ENCODE measurements around the gene RAF1.
A peak's percentile ranks its signal among the peaks of the same experiment; 100 is the strongest.
"Not testable (repeated sequence)": the region's sequence is repeated elsewhere in the genome, so short reads cannot be mapped to it uniquely, and the experiment has no call there.

The RAF1 gene
- 102 to 166 (median 132) reads per million in 17 experiments for total RNA-seq

DNA sequence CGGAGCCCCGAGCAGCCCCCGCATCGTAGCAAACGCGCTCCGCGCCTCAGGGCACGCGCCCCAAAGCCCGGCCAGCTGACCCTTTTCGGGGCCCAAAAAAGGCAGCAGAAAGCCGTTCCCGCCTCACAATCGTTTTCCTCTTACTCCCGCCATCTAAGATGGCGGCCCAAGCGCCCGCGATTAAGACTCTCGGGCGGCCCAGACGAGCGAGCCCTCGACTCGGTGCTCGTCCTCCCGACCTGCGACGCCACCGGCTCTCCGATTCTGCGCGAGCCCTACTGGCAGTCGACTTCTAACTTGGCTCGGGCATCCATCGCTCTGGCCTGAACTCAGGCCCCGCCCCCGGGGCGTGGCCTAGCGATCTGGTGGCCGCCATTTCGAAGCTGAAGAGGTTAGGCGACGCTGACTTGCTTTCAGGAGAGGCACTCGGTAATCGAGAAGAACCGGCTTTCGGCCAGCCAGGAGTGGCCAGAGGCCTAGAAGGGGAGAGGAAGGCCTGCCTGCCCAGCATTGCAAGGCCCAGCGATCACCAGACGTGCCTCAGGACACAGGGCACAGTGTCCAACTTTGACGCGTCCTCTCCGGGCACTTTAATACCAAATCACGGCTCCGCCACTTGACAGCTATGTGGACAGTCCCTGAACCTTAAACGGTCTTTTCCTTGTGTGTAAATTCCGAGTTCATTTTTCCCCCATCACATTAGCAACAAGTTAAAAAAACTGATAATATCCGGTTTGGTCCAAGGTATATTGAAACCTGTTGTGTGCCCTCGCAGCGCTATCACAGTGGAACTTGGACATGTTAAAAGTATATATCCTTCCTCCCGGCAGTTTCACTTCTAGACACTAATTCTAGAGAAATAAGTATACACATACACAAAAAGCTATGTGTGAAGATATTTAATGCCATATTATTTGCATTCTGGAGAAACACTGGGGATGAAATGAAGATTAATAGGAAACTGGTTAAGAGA, at the start of gene RAF1:
Gene RAF1 (minus strand): TSS at position 182 of the 973 bp plus-strand sequence. CDS start 45,396 bp downstream, outside the sequence.
- DNase-seq, result peak; percentile 99 to 100 (median 99)

DNA sequence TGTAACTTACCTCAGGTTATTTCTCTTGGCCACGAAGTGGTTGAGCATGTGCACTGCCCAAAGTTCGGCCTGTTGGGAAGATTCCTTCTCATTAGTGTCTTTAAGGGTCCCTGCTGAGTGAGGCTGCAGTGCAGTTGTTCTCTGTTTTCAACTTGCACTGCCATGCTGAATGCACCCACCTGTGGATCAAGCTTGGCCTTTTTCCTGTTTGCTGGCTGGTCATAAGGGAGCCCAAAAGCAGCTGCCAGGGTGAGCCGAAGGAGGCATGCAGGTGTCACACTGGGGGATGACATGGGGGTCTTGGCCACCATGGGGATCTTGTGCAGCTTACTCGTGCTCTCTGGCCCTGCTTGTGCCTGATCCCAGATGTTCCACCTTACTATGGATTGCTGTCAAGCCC, 46.1 kb upstream of the RAF1 start:
- DNase-seq, result no peak

DNA sequence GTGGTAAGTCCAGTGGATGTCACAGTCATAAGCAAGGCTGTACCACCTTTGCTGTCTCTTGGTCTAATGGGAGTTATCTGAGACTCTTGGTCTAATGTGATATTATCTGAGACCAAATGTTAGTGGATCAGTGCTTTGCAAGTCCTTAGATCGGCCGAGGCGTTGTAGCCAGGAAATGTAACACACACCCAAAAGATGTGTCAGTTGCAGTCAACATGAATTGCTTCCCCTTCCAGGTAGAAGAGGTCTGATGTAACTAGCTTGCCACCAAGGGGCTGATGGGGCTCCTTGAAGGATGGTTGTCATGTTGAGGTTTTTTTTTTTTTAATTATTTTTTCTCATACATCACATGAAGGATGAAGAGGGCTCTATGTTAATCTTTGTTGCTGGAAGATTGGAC, 45.4 kb upstream of the RAF1 start:
- no peak for DNase-seq

DNA sequence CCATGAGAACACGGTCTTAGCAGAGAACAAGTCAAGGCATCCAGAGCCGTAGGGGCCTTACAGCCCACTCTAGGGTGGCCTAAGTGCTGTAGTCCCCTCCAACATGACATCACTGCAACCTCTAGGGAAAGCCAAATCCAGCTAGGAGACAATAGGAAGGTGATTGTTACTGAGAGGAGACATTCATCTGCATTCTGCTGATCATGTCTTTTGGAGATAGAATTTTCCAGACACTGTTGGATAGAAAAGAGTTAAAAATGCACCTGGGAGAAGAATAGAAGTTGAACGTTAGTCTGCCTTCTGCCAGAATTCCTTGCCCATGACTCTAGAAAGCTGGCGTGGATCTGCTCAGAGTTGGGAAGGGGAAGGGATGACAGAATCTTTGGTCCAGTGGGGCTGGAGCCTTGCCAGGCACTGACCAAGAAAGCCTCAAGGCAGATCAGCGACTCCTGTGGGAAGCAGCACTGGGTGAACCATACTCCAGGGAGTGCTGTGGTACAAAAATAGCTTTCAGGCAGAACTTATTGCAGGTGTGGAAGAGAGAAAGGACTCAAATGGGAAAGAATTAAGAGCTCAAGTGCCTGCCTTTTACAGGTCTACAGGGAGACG, 44.8 kb upstream of the RAF1 start:
- no peak for DNase-seq

DNA sequence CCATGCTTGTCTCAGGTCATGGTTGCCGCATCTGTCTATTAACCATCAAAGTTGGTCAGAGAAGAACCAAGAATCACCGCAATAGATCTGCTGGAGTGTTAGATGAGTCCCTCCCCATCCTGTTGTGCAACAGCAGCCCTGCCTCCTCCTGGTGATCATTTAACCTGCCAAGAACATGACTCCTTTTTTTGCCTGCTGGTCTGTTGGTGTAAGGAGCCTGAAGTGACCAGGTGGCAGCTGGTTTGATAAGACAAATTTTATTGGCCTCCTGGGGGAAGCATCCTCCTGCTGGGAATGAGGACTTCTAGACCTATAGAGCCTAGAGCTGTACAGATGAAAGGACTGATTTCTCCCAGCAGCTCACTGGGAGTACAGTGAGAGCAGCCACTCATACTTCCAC, 43.5 kb upstream of the RAF1 start:
- no peak for DNase-seq

DNA sequence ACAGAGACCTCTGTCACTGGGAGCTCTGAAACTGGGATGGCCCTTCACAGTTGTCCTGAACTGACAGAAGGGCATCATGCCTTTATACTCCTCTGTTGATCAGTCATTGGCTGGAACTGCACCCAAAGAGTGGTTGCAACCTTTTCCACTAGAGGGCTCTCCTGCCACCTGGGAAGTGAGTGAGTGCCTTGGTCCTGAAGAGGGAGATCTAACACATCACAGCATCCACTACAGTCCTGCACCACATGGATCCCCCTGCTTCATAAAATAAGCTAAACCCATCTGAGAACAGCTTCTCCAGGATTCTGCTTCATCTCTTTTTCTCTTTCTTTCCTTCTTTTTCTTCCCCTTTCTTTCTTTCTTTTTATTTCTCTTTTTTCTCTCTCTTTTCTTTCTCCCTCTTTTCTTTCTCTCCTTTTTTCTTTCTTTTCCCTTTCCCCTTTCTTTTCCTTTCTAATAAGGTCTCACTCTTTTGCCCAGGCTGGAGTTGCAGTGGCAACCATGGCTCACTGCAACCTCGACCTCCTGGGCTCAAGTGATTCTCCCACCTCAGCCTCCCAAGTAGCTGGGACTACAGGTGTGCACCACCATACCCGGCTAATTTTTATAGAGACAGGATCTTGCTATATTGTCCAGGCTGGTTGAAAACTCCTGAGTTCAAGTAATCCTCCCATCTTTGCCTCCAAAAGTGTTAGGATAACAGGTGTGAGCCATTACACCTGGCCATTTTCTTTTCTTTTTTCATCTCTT, 42.8 kb upstream of the RAF1 start:
- peak; percentile 81 to 88 (median 86) for DNase-seq

DNA sequence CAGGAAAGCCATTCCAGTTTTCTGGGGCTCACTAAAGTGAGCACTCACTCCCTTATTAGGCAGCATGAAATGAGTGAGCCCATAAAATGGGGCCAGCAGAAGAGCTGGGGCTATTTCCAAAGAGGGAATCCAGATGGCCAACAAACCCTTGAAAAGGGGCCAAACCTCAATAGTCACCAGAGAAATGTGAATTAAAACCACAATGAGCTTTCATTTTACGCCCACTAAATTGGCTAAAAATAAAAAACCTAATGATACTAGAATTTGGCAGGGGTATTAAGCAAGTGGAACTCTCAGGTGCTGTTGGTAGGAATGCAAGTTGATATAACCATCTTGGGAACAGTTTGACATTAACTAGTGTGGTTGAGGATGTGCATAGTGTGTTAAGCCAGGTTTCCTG, 42.1 kb upstream of the RAF1 start:
- DNase-seq, result no peak

DNA sequence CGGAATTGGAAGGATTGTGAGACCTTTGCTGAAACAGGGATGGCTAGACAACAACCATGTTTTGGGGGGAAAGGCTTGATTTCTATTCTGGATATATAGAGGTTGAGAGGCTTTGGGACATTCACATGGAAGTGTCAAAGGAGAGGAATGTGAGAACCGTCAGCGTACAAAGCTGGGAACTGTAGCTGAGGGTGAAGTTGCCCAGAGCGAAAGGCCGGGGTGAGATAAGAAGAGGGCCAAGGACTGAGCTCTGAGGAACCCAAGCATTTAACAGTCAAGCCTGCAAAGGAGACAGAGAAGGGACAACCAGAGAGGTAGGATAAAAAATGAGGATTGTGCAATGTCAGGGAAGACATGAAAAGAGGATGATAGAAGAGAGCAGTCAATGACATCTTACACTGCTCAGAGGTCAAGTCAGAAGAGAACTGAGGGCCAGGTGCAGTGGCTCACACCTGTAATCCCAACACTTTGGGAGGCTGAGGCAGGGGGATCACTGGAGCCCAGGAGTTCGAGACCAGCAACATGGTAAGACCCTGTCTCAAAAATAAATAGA, 41.5 kb upstream of the RAF1 start:
- no peak for DNase-seq

DNA sequence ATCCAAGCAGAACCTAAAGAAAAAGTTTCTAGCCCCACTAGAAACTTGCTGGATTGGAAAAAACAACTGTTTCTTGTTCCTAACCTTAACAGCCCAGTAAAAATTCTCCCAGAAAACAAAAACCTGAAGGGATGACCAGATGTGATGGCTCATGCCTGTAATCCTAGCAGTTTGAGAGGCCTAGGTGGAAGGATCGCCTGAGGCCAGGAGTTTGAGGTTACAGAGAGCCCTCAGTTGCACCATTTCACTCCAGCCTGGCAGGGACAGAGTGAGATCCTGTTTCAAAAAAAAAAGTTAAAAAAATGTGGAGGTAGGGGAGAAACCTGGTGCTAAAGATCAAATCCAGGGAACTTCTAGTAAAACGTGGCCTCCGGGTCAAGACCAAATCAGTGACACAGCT, 38.6 kb upstream of the RAF1 start:
- no peak for DNase-seq

DNA sequence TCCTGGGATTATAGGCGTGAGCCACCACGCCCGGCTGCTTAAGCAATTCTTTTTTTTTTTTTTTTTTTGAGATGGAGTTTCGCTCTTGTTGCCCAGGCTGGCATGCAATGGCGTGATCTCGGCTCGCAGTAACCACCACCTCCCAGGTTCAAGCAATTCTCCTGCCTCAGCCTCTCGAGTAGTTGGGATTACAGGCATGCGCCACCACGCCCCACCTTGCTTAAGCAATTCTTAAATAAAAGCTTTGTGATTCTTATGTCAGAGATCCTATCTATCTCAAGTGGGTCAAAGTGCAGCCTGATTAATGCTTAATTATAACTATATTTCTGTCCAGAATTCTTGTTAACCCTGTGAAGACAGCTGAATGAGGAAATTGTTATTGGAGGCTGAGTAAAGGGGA, 37.7 kb upstream of the RAF1 start:
- DNase-seq, result not testable (repeated sequence)

DNA sequence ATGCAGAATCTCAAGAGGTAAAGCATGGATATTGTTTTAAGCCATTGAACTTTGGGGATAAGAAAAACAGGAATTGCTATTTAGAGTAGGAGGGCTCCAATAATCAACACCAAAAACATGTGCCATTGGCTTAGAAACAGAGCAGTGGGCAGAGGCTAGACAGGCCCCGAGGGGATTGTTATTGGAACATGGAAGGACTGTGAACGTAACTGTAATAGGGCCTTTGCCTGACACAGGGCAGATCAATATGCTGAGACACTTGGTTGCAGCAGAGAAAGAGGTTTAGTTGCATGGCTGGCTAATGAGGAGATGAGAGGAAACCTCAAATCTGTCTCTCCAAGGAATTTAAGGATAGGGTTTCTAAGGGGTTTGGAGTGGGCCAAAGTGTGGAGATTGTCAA, 36.9 kb upstream of the RAF1 start:
- no peak for DNase-seq

DNA sequence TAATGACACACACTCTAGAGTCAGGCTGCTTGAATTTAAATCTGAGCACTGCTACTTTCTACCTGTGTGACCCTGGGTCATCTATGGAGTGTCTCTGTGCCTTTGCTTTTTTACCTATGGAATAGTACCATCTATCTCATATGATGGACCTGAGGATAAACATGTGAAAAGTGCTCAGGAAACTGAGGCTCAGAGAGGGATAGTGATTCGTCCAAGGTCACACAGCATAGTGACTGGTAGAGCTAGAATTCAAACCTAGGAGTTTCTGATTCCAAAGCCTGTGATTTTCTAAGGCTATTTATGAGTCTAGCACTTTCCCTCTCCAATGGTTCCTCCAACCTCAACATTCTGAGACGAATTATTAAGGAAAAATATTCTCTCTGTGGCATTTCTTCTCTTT, 32.0 kb upstream of the RAF1 start:
- DNase-seq, result no peak

DNA sequence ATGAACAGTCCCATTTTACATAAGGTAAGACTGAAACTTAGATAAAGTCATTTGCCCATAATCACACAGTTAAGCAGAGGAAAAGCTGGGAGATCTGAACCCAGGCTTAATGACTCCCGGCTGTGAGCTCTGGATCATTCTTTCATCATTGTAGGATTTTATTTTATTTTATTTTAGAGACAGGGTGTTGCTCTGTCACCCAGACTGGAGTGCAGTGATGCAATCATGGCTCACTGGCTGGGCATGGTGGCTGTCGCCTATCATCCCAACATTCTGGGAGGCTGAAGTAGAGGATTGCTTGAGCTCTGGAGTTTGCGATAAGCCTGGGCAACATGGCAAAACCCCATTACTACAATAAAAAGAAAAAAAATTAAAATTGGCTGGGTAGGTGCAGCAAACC, 31.2 kb upstream of the RAF1 start:
- DNase-seq, result no peak

DNA sequence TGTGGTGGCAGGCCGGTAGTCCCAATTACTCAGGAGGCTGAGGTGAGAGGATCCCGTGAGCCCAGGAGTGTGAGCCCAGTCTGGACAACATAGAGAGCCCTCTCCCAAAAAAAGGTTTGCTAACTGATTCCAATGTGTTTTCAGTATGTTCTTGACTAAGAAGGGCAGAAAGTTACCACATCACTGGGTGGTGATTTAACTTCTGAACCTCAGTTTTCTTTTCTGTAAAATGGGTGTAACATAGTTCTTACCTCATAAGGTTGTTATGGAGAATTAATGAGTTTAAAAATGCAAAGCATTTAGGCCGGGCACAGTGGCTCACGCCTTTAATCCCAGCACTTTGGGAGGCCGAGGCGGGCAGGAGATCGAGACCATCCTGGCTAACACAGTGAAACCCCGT, 28.5 kb upstream of the RAF1 start:
- DNase-seq, result no peak

DNA sequence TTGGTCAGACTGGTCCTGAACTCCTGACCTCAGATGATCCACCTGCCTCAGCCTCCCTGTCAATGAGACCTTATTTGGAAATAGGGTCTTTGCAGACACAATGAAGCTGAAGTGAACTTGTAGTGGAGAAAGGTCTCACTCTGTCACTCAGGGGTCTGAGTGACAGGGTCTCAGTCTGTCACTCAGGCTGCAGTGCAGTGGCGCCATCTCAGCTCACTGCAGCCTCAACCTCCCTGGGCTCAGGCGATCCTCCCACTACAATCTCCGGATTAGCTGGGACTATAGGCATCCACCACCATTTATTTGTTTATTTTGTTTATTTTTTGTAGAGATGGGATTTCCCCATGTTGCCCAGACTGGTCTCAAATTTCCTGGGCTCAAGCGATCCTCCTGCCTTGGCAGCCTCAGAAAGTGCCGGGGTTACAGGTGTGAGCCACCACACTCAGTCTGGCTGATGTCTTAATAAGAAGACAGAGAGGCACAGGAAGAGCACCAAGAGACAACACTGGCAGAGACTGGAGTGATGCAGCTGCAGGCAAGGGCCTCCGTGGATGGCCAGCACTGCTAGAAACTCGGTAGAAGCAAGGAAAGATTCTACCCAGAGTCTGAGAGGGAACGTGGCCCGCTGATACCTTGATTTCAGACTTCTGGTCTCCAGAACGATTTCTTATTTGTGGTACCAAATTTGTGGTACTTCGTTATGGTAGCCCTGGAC, 26.2 kb upstream of the RAF1 start:
- no peak for DNase-seq

DNA sequence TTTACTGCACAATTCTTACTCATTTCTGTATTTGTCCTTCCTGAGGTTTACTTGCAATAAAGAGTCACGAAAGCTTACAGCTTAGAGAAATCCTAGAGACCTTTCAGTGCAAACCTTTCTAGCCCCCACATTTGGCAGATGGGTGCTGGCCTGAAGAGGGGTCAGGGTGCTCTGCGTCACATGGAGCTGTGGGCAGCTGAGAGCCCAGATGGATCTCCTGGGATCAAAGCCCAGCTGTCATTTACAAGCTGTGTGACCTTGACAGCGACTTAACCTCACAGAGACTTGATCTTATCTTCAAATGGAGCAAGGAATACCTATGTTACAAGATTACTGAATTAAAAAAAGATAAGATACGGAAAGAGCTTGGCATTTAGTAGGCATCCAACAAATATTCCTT, 24.0 kb upstream of the RAF1 start:
- no peak for DNase-seq

DNA sequence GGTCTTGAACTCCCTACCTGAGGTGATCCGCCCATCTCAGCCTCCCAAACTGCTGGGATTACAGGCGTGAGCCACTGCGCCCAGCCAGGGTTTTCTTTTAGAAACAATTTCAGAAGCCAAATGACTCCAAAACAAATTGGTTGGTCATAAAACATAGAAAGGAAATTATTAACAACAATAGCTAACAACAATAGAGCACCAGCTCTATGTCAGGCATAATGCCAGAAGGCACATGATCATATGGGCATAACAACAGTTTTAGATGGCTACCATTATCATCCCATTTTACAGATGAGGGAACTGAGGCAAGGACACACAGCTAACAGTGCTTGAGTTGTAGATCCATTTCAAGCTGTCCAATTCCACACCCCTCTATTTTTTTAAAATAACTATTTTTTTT, 22.2 kb upstream of the RAF1 start:
- no peak for DNase-seq

DNA sequence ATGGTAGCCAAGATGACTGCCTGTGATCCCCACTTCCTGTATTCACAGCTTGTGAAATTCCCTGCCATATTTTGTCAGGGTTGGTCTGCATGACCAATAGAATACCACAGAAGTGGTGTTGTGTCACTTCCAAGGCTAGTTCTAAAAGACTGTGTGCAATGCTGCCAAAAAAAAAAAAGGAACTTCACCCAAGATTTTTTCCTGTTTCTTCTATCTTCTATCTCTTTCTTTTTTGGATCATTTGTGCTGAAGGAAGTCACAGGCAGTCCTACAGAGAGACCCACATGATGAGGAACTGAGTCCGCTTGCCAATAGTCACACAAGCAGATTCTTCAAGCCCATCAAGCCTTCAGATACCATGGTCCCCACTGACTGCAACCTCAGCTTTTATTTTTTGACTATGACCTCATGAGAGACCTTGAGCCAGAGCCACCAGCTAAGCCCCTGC, 18.1 kb upstream of the RAF1 start:
- DNase-seq, result peak; percentile 85 to 97 (median 92)

DNA sequence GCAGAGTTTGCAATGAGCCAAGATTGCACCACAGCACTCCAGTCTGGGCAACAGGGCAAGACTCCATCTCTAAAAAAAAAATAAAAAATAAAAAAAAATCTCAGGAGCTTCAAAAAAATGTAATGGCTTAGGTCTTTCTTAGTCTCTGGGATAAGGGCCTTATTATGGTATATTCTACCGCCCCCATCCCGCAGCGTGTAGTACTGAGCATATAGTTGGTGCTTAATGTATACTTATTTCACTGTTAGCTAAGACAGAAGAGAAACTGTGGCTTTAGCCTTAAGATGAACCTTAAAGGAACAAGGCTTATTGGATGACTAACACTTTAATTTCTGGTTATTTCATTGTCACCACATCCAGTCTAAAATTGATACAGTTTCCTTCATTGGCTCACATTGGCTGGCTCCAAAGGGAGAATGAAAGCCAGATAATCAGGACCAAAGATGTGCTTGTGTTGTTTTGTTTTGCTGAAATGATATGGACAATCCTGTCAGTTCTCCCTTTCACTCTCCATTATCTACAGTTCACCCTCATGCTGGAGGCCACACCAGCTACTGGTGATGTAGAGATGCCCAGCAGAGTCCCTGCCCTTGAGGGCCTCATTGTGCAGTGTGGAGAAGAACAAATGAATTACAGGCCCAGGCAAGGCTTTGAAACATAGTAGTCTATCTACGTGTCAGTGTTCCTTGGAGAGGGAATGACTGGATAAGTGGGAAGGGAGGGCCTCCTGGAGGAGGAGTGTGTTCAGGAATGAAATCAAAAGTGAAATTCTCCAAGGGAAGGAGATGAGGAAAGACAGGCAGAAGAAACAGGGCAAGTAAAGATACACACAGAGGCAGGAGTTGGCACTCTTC, 17.4 kb upstream of the RAF1 start:
- peak in 2 of 4 experiments; percentile 13 to 27 for DNase-seq

DNA sequence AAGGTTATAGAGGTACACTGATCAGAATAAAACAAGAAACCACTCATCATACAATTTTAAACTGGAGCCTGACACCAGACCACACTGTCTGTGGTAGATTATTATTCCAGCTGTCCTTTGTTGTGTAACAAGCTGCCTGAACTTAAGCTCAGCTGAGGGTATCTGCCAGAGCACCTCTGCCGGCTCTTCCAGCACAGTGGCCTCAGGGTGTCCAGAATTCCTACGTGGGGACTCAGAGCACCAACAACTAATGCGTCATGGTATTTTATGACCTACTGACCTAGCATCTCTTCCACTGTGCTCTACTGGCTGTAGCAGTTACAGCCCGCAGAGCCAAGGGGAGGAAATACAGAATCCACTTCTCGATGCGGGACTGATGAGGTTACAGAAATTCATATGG, 15.6 kb upstream of the RAF1 start:
- no peak for DNase-seq

DNA sequence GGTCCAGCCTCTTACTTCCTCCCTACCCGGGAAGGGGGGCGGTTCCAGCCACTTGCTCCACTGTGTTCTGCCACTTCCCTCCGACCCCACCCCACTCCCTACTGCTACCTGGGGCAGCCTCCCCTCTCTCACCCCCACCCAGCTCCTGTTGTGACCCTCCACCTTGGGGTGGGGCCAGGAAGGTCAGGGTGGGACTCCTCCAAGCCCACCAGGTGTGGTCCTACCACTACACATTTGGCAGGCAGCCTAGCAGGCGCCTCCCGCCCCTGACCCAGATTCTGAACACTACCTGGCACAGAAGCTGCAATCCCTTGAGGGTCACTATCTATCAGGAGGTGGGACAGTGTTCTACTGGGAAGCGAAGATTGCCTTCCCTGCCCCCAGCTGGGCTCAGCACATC, 13.7 kb upstream of the RAF1 start:
- no peak for DNase-seq

Measured in suppressor macrophage (primary cell).